ENCODE results near the gene TAOK1. TPM values are rescaled to one million over a fixed set of nuclear protein-coding genes. Genes with fewer than 3 reads are reported as not detected.

Gene TAOK1
- total RNA-seq, 1 donor from 2014 or later: 101 TPM

- intact Hi-C loops (cut with DNase I): loop anchor here (5.0 kb wide), 1 partner anchor 167 kb away; no protein-coding TSS in a partner anchor
- ATAC-seq: peak; percentile 98
- no peak for DNase-seq (ENCODE audit: low spot score)
These were observed 20.1 kb upstream of the TAOK1 start for GRCh38 chr17:29369831-29370735.

DNA sequence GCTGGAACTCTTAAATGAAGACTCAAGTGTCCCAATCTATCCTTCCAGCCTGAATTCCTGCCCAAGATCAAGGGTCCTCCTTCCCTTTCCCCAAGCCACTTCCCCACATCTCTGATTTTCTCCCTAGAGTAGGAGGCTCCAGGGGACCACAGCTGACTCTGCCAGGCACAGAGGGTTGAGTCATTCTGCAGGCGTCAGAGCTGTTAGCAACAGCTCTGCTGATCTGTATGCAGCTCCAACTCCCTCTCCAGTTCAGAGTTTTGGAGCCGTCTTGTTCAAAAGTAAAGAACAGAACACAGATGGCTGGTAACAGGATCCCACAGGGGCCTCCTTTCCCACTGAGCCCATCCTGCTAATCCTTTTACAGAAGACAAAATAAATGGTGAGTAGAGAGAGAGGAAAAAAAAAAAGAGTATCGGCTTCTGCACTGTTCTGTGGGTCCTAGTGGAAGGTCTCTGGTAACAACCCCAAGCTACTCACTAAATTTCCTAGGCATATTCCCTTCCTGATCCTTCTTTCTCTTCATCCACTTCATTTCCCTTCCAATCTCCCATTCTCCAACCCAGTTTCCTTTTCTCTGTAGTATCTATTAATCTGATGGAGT is 13.4 kb upstream of the TAOK1 start:
- no peak for DNase-seq (ENCODE audit: low spot score)
- intact Hi-C loops (cut with DNase I): no loop called here
- ATAC-seq: no peak

DNA sequence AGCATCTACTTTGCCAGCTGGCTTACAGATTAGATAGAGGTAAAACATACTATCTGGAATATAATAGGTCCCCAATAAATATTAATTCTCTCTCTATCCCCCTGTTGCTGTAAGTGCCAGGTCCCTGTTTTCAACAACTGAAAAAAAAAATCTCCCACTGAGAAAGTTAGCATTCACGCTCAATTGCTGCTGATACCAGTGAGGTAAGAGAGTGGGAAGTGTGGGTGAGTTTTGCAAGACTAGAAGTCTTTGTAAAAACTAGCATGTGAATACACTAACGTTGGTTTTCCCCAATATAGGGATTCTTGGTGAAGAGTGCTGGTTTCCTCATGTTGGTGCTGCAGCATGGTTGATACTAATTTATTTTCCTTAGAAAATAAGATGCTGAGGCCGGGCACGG is 11.7 kb upstream of the TAOK1 start:
- ATAC-seq: no peak
- intact Hi-C loops (cut with DNase I): no loop called here
- DNase-seq (ENCODE audit: low spot score): no peak

DNA sequence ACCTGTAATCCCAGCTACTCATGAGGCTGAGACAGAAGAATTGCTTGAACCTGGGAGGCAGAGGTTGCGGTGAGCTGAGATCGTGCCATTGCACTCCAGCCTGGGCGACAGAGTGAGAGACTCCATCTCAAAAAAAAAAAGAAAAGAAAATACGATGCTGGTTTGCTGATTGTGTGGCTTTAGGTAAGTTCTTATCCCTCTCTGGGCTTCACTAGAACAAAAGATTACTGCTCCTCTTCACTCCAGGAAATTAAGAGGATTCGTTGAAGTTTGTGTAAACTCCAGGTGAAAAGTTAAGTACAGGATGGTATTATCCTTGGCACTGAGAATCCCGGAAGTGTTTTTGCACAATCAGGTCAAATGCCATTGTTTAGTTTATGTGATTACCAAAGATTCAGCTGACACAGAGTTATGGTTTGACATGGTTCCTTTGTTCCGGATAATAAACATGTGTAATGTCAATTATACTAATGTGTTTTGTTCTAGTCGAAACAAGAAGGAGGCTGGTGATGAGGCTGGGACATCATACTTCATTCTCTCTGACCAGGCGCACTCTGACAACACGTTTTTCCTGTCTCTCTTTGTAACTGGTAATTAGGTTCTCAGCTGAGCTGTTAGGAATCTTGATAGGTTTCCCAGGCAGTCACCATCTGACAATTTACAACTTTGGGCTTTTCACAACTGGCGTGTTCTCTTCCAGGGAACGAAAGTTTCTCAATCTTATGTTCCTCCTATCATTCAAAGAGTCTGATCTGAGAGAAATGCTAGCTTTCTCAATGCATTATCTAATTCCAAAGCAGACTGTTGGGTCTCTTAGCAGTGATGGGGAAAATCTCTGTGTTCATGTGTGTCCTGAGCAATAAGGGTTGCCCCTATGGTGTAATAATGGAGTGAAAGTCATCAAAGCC is 10.8 kb upstream of the TAOK1 start:
- peak; percentile 24 for ATAC-seq
- intact Hi-C loops (cut with DNase I): no loop called here
- DNase-seq (ENCODE audit: low spot score): no peak

DNA sequence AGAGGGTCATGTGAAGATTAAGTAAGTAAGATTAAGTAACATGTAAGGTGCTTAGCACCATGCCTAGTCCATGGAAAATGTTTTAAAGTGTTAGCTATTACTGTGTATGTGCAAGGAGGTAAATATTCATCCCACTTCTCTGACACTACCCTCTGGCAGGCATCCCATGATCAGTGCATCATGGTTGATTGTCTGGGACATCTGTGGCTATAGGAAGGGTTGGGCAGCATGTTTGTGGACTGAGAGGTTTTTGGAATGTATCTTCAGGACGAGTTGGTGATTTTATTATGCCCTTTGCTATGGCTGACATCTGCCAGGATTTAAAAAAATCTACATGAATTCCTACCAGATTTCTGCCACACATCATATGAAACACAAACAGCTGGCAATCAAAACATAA is 6.5 kb upstream of the TAOK1 start:
- ATAC-seq (no peak), DNase-seq (ENCODE audit: low spot score) (no peak)
- intact Hi-C loops (cut with DNase I): no loop called here

- intact Hi-C loops (cut with DNase I): no loop called here
- no peak for DNase-seq (ENCODE audit: low spot score)
- no peak for ATAC-seq
These were observed 5.3 kb upstream of the TAOK1 start for GRCh38 chr17:29384901-29385300.

- no peak for DNase-seq (ENCODE audit: low spot score)
- intact Hi-C loops (cut with DNase I): no loop called here
- ATAC-seq: no peak
These were observed 3.4 kb upstream of the TAOK1 start for GRCh38 chr17:29386760-29387159.

GRCh38 chr17:29388937-29389336 is 1.2 kb upstream of the TAOK1 start:
- DNase-seq (ENCODE audit: low spot score) (no peak), ATAC-seq (no peak)
- intact Hi-C loops (cut with DNase I): no loop called here

DNA sequence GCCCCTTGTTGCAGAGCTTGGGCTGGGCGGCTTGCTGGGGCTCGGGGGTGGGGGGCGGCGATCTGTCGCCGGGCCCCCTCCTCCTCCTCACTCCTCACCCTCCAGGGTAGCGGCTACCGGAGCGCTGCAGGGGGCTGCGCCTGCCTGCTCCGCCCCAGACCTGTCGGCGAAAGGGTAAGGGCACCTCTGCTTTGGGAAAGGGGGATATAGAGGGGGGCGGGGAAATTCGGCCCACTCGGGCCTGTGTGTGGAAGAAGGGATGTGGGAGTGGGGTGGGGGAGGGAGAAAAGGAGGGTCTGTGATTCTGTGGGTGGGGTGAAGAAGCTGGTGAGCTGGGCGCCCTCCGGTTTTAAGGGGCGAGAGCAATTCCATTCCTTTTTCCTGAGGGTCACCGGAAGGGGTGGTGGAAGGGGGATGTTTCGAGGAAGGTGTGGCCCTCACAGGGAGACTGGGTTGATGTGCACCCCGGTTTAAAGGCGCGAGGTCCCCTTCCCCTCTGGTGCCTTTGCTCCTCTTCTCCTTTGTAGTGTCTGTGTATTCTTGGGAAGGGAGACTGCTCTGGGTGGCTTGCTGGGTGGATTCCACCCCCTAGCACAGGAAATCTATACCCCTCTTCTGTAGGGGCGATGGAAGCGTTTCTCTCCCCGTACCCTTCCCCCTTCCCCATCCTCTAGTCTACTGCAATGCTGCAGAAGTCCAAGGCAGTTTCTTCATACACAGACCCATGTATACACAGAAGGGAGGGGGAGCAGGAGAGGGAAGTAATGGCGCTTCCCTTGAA is 878 bp downstream of the TAOK1 start:
- intact Hi-C loops (cut with DNase I): no loop called here
- ATAC-seq (peak; percentile 3), DNase-seq (ENCODE audit: low spot score) (peak; percentile 66)

- ATAC-seq (no peak), DNase-seq (ENCODE audit: low spot score) (no peak)
- intact Hi-C loops (cut with DNase I): no loop called here
These were observed 3.3 kb downstream of the TAOK1 start for GRCh38 chr17:29393436-29393835.

GRCh38 chr17:29394761-29395160 is 4.6 kb downstream of the TAOK1 start:
- DNase-seq (ENCODE audit: low spot score) (no peak), ATAC-seq (no peak)
- intact Hi-C loops (cut with DNase I): no loop called here

DNA sequence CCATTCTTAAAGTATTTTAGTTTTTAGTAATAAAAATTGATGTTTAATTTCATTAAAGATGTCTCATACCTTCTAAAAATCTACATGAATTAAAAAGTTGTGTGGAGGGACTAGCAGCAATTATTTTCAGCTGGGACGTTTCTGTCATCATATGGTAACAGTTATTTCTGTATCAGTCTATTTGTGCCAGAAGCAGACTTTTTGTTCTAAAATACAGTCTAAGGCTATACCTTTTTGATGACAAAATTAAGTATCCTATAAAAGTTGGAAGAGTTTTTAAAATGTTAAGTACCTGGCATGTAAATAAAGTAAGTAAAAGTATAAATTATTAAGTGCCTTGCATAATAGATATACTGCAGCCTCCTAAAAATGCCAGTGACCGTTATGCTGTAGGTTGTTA is 5.9 kb downstream of the TAOK1 start:
- no peak for DNase-seq (ENCODE audit: low spot score)
- no peak for ATAC-seq
- intact Hi-C loops (cut with DNase I): no loop called here

DNA sequence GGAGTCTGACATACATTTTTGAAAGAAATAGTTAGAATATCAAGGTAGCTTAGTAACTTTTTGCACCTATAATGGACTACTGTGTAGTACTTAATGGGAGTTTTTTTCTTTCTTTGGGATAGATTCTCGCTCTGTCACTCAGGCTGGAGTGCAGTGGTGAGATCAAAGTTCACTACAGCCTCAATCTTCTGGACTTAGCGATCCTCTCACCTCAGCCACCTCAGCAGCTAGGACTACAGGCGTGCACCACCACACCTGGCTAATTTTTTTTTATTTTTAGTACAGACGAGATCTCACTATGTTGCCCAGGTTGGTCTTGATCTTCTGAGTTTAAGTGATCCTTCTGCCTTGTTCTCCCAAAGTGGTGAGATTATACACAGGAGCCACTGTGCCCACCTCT is 9.5 kb downstream of the TAOK1 start:
- ATAC-seq: no peak
- no peak for DNase-seq (ENCODE audit: low spot score)
- intact Hi-C loops (cut with DNase I): no loop called here

- ATAC-seq (no peak), DNase-seq (ENCODE audit: low spot score) (no peak)
- intact Hi-C loops (cut with DNase I): no loop called here
These were observed 10.7 kb downstream of the TAOK1 start for GRCh38 chr17:29400818-29401217.

- intact Hi-C loops (cut with DNase I): no loop called here
- ATAC-seq: no peak
- DNase-seq (ENCODE audit: low spot score): no peak
These were observed 11.1 kb downstream of the TAOK1 start for GRCh38 chr17:29401258-29401657.

GRCh38 chr17:29407856-29408255 is 17.7 kb downstream of the TAOK1 start:
- ATAC-seq (no peak), DNase-seq (ENCODE audit: low spot score) (no peak)
- intact Hi-C loops (cut with DNase I): no loop called here

GRCh38 chr17:29409963-29410362 is 19.8 kb downstream of the TAOK1 start:
- no peak for ATAC-seq
- DNase-seq (ENCODE audit: low spot score): no peak
- intact Hi-C loops (cut with DNase I): no loop called here

- intact Hi-C loops (cut with DNase I): no loop called here
- DNase-seq (ENCODE audit: low spot score): no peak
- ATAC-seq: no peak
These were observed 22.8 kb downstream of the TAOK1 start for GRCh38 chr17:29412780-29413565.
